DND-41 (cell line): ENCODE results near the gene ASTE1.

Source experiments
- ATAC-seq: fragments of 200-7000 bp; cut with Tn5 transposase; 3 replicates; pipeline ENCODE4 v1.9.1; 2021; ENCODE audit warnings: low read depth; ENCODE audit not compliant: insufficient read depth
- DNase-seq: peaks from one replicate; pipeline ENCODE4 v3.0.0-alpha.2; 2020
- H2AFZ ChIP-seq: 2 replicates; pipeline ENCODE4 v1.6.0; 2012; ENCODE audit warnings: low read depth, low read length
- H3K27ac ChIP-seq: 2 replicates; pipeline ENCODE4 v1.5.1; 2012; ENCODE audit warnings: low read length, inconsistent platforms
- H3K27me3 ChIP-seq: fragments of 200-600 bp; sonication (generic); 2 replicates; pipeline ENCODE4 v1.6.0; 2012; ENCODE audit warnings: low read length, mild to moderate bottlenecking, inconsistent platforms; ENCODE audit not compliant: insufficient read depth, poor library complexity
- H3K36me3 ChIP-seq: 2 replicates; pipeline ENCODE4 v1.5.1; 2012; ENCODE audit warnings: low read length, inconsistent platforms; ENCODE audit not compliant: insufficient read depth
- H3K4me1 ChIP-seq: 2 replicates; pipeline ENCODE4 v1.5.1; 2012; ENCODE audit warnings: mild to moderate bottlenecking, low read length; ENCODE audit not compliant: insufficient read depth
- H3K4me2 ChIP-seq: 2 replicates; pipeline ENCODE4 v1.6.0; 2012; ENCODE audit warnings: mild to moderate bottlenecking, moderate library complexity, low read length, inconsistent platforms; ENCODE audit not compliant: insufficient read depth
- H3K4me3 ChIP-seq, 2 experiments: fragments of 200-600 bp in 1 of 2; shearing (Covaris generic) in 1 of 2; 2 replicates each; pipeline ENCODE4 v1.5.1; 2012 to 2016; ENCODE audit warnings: inconsistent platforms in 2 of 2, low read length in 2 of 2, mild to moderate bottlenecking in 2 of 2, low read depth in 1 of 2, moderate library complexity in 1 of 2
- H3K79me2 ChIP-seq: 2 replicates; pipeline ENCODE4 v1.6.0; 2012; ENCODE audit warnings: low read length, inconsistent platforms; ENCODE audit not compliant: insufficient read depth
- H3K9ac ChIP-seq: 2 replicates; pipeline ENCODE4 v1.6.0; 2012; ENCODE audit warnings: low read depth, mild to moderate bottlenecking, inconsistent platforms, low read length, moderate library complexity
- H3K9me3 ChIP-seq: 2 replicates; pipeline ENCODE4 v1.5.1; 2012; ENCODE audit warnings: low read length, moderate library complexity, mild to moderate bottlenecking, inconsistent platforms; ENCODE audit not compliant: insufficient read depth, severe bottlenecking
- H4K20me1 ChIP-seq: 2 replicates; pipeline ENCODE4 v1.6.0; 2012; ENCODE audit warnings: low read length; ENCODE audit not compliant: insufficient read depth
- EZH2 ChIP-seq: IDR thresholded peaks from 3 replicates; pipeline ENCODE4 v1.6.1; 2012; ENCODE audit warnings: borderline replicate concordance, low read depth, mild to moderate bottlenecking, moderate library complexity, low read length, inconsistent platforms; ENCODE audit not compliant: severe bottlenecking
- TF ChIP-seq, protein P1 (sequence below): IDR thresholded peaks from 2 replicates; pipeline ENCODE4 v1.5.1; 2012; ENCODE audit warnings: borderline replicate concordance, low read length, moderate library complexity, mild to moderate bottlenecking; ENCODE audit not compliant: poor library complexity, severe bottlenecking; ENCODE audit errors: extremely low read depth

ASTE1 gene

DNA sequence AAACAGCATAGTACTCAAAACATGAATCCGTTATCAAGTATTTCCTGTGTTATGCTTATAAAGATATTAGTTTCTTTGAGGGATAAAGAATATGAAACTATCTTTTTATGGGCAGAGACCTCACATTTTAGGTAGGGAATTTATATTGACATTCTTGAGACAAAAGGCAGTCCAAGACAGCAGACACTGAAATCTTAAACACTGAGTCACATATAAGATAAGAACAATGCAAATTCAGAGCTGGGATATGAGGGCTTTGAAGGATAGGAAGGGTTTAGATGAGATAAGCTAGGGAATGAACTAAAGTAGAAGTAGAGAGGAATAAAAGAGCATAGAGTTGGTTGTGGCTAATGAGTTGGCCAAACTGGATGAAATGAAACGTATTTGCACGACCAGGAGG, 58.4 kb downstream of the ASTE1 start:
- Histone ChIP-seq H3K9ac (no peak overlapping the region), H3K36me3 (peaks cover 58% of the 10 kb centered on the region; the same call in 1 of the 2 replicates), H4K20me1 (no peaks in the 10 kb centered on the region), H3K27me3 (no peaks in the 10 kb centered on the region), H3K79me2 (no peaks in the 10 kb centered on the region), H3K4me3 (no peak overlapping the region), H3K4me1 (no peaks in the 10 kb centered on the region), H3K4me2 (no peak overlapping the region), H3K27ac (no peak overlapping the region), H2AFZ (no peak overlapping the region), H3K9me3 (no peaks in the 10 kb centered on the region)
- no peak for TF ChIP-seq EZH2
- DNase-seq (no peak), ATAC-seq (no peak)

DNA sequence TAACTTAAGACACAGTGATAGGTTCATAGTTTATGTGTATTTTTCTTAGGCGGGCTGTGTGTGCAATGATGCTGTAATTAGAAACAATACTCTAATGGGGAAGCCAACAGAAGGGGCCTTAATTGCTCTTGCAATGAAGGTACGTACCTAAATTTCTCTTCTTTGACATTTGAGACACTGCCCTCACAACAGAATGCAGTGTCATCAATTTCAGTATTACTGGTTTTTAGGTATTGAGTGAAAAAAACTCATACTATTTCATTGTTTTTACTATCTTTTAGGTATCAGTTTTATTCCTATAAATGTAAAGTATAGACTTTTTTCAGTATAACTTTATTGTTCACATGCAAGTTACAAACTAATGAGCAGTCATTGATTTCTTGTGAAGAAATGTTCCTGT, 59.3 kb downstream of the ASTE1 start:
- H3K4me3 ChIP-seq: no peak overlapping the region
- no peak overlapping the region for H2AFZ ChIP-seq
- no peak overlapping the region for H3K4me2 ChIP-seq
- no peaks in the 10 kb centered on the region for H4K20me1 ChIP-seq
- ATAC-seq: no peak
- no peak overlapping the region for H3K27ac ChIP-seq
- H3K27me3 ChIP-seq: no peaks in the 10 kb centered on the region
- TF ChIP-seq EZH2: no peak
- TF ChIP-seq, protein P1, sequence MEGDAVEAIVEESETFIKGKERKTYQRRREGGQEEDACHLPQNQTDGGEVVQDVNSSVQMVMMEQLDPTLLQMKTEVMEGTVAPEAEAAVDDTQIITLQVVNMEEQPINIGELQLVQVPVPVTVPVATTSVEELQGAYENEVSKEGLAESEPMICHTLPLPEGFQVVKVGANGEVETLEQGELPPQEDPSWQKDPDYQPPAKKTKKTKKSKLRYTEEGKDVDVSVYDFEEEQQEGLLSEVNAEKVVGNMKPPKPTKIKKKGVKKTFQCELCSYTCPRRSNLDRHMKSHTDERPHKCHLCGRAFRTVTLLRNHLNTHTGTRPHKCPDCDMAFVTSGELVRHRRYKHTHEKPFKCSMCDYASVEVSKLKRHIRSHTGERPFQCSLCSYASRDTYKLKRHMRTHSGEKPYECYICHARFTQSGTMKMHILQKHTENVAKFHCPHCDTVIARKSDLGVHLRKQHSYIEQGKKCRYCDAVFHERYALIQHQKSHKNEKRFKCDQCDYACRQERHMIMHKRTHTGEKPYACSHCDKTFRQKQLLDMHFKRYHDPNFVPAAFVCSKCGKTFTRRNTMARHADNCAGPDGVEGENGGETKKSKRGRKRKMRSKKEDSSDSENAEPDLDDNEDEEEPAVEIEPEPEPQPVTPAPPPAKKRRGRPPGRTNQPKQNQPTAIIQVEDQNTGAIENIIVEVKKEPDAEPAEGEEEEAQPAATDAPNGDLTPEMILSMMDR: no peak
- H3K9me3 ChIP-seq: no peaks in the 10 kb centered on the region
- no peak for DNase-seq
- peaks cover 58% of the 10 kb centered on the region; the same call in 1 of the 2 replicates for H3K36me3 ChIP-seq
- no peaks in the 10 kb centered on the region for H3K4me1 ChIP-seq
- H3K79me2 ChIP-seq: no peaks in the 10 kb centered on the region
- no peak overlapping the region for H3K9ac ChIP-seq

DNA sequence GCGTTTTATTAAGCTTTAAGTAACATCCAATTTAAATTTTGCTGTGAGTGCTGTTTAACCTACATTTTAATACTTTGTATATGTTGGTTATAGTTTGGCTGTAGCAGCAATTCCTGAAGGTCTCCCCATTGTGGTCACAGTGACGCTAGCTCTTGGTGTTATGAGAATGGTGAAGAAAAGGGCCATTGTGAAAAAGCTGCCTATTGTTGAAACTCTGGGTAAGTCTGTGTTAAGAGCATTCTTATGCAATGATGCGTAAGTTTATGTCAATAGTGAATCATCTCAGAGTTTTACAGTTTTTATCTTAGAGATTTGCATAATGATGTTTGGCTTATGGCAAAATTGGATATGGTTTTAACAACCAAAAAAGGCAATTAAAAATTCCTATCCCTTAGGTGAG, 62.7 kb downstream of the ASTE1 start:
- no peak for TF ChIP-seq EZH2
- TF ChIP-seq, protein P1: no peak
- Histone ChIP-seq H3K4me1 (no peaks in the 10 kb centered on the region), H3K36me3 (peaks cover 59% of the 10 kb centered on the region), H3K4me3 (no peak overlapping the region), H4K20me1 (no peaks in the 10 kb centered on the region), H3K9me3 (no peaks in the 10 kb centered on the region), H3K4me2 (no peak overlapping the region), H3K9ac (no peak overlapping the region), H3K27me3 (no peaks in the 10 kb centered on the region), H3K79me2 (no peaks in the 10 kb centered on the region), H3K27ac (no peak overlapping the region), H2AFZ (no peak overlapping the region)
- no peak for ATAC-seq
- DNase-seq: no peak
